Measurements from ENCODE around the gene KLF6.

Gene KLF6

DNA sequence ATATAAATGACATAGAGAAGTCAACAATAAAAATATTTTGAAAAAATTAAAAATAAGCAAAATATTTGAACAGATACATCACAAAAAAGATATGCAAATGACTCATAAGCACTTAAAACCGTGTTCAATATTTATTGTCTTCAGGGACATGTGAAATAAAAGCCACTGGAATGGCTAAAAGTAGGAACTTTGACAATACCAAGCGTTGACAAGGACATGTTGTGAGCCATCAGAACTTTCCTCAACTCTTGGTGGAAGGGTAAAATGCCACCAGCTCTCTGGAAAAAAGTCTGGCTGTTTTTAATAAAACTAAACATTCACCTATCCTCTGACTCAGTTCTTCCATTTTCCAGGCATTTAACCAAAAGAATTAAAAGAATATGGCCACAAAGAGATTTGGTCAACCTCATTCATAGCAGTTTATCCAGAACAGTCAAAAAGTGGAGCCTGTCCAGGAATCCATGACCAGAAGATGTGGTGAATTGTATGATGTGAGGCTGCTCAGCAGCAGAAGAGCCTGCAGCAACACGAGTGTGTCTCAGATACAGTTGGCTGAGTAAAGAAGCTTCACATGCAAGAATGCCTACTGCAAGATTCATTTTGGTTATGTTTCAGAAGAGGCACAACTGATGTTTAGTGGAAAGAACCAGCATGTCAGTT lies 7.1 kb upstream of the KLF6 start:
- Histone ChIP-seq H3K9me3 (ENCODE audit: control insufficient read depth, insufficient read depth, low read length) (0 out of 2 replicates have a peak, but pooled peaks cover 3% of the 10 kb centered on the region), H3F3A (ENCODE audit: control insufficient read depth, insufficient read depth) (no peaks in the 10 kb centered on the region), H3K79me2 (ENCODE audit: control insufficient read depth, low read length) (no peaks in the 10 kb centered on the region), H4K20me1 (ENCODE audit: control insufficient read depth, insufficient read depth, low read depth, low read length) (no peaks in the 10 kb centered on the region), H3K4me2 (ENCODE audit: low read length) (no peak overlapping the region), H3K27ac (ENCODE audit: low read depth, low read length) (no peak overlapping the region), H3K27me3 (ENCODE audit: control insufficient read depth, low read length) (no peaks in the 10 kb centered on the region), H3K36me3 (ENCODE audit: control insufficient read depth, low read length) (no peaks in the 10 kb centered on the region), H3K4me1 (ENCODE audit: control insufficient read depth, low read length) (no peaks in the 10 kb centered on the region), H3K4me3 (ENCODE audit: low read length) (no peak overlapping the region), H3K9me2 (replicated peaks; ENCODE audit: control insufficient read depth, low read length) (no peaks in the 10 kb centered on the region)
- TF ChIP-seq EZH2phosphoT487 (IDR thresholded peaks at IDR 0.05; ENCODE audit: borderline replicate concordance, low read length), result no peak
- TF ChIP-seq, protein P1, sequence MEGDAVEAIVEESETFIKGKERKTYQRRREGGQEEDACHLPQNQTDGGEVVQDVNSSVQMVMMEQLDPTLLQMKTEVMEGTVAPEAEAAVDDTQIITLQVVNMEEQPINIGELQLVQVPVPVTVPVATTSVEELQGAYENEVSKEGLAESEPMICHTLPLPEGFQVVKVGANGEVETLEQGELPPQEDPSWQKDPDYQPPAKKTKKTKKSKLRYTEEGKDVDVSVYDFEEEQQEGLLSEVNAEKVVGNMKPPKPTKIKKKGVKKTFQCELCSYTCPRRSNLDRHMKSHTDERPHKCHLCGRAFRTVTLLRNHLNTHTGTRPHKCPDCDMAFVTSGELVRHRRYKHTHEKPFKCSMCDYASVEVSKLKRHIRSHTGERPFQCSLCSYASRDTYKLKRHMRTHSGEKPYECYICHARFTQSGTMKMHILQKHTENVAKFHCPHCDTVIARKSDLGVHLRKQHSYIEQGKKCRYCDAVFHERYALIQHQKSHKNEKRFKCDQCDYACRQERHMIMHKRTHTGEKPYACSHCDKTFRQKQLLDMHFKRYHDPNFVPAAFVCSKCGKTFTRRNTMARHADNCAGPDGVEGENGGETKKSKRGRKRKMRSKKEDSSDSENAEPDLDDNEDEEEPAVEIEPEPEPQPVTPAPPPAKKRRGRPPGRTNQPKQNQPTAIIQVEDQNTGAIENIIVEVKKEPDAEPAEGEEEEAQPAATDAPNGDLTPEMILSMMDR (IDR thresholded peaks at IDR 0.05; ENCODE audit: low read depth, low read length, poor library complexity, severe bottlenecking), result no peak

DNA sequence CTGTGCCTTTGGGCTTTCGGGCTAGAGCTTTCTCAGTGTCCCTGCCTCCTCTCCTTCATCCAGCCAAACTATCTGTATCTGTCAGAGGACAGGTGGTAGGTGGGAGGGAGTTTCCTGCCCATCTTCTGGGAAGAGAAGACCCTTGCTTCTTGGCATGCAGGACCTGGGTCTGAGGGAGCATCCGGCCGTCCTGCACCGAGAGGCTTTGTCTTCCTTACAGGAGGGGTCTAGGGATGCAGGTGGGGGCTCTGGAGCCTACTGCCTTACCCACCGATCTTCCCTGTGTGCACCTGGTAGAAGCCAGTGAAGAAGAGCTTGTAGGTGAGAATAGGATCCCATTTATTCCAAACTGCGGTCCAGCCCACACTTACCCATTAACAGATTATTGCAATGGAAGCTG lies 5.8 kb upstream of the KLF6 start:
- peaks cover 6% of the 10 kb centered on the region for H3K4me1 ChIP-seq (ENCODE audit: control insufficient read depth, low read length)
- H3K27ac ChIP-seq (ENCODE audit: low read depth, low read length), result no peak overlapping the region
- no peaks in the 10 kb centered on the region for H3K9me2 ChIP-seq (replicated peaks; ENCODE audit: control insufficient read depth, low read length)
- H3K4me3 ChIP-seq (ENCODE audit: low read length), result no peak overlapping the region
- no peaks in the 10 kb centered on the region for H4K20me1 ChIP-seq (ENCODE audit: control insufficient read depth, insufficient read depth, low read depth, low read length)
- no peaks in the 10 kb centered on the region for H3K9me3 ChIP-seq (ENCODE audit: control insufficient read depth, insufficient read depth, low read length)
- no peaks in the 10 kb centered on the region for H3K27me3 ChIP-seq (ENCODE audit: control insufficient read depth, low read length)
- no peaks in the 10 kb centered on the region for H3K79me2 ChIP-seq (ENCODE audit: control insufficient read depth, low read length)
- no peak overlapping the region for H3K4me2 ChIP-seq (ENCODE audit: low read length)
- TF ChIP-seq, protein P1 (IDR thresholded peaks at IDR 0.05; ENCODE audit: low read depth, low read length, poor library complexity, severe bottlenecking), result no peak
- TF ChIP-seq EZH2phosphoT487 (IDR thresholded peaks at IDR 0.05; ENCODE audit: borderline replicate concordance, low read length), result no peak
- H3K36me3 ChIP-seq (ENCODE audit: control insufficient read depth, low read length), result no peaks in the 10 kb centered on the region
- no peaks in the 10 kb centered on the region for H3F3A ChIP-seq (ENCODE audit: control insufficient read depth, insufficient read depth)

DNA sequence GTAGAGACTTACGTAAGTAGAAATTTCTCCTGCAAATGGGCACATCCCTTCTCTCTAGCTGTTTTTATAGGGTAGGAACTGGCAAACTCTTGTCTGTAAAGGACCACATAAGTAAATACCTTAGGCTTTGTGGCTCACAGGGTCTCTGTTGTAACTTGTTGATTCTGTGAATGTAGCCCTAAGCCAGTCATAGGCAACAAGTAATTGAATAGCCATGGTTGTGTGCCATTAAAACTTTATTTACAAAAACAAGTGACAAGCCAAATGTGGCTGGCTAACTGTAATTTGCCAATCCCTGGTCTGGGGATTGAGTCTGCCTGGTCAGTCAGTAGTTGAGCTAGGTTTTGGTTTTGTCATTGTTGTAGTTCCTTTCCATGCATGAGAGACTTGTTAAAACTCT lies 5.3 kb upstream of the KLF6 start:
- H3K27me3 ChIP-seq (ENCODE audit: control insufficient read depth, low read length), result no peaks in the 10 kb centered on the region
- no peaks in the 10 kb centered on the region for H3K79me2 ChIP-seq (ENCODE audit: control insufficient read depth, low read length)
- peaks cover 7% of the 10 kb centered on the region for H3K4me1 ChIP-seq (ENCODE audit: control insufficient read depth, low read length)
- no peak for TF ChIP-seq EZH2phosphoT487 (IDR thresholded peaks at IDR 0.05; ENCODE audit: borderline replicate concordance, low read length)
- TF ChIP-seq, protein P1 (IDR thresholded peaks at IDR 0.05; ENCODE audit: low read depth, low read length, poor library complexity, severe bottlenecking), result no peak
- no peaks in the 10 kb centered on the region for H3K9me3 ChIP-seq (ENCODE audit: control insufficient read depth, insufficient read depth, low read length)
- H4K20me1 ChIP-seq (ENCODE audit: control insufficient read depth, insufficient read depth, low read depth, low read length), result no peaks in the 10 kb centered on the region
- H3K36me3 ChIP-seq (ENCODE audit: control insufficient read depth, low read length), result no peaks in the 10 kb centered on the region
- H3K4me3 ChIP-seq (ENCODE audit: low read length), result no peak overlapping the region
- H3K27ac ChIP-seq (ENCODE audit: low read depth, low read length), result no peak overlapping the region
- H3K4me2 ChIP-seq (ENCODE audit: low read length), result no peak overlapping the region
- H3K9me2 ChIP-seq (replicated peaks; ENCODE audit: control insufficient read depth, low read length), result no peaks in the 10 kb centered on the region
- H3F3A ChIP-seq (ENCODE audit: control insufficient read depth, insufficient read depth), result no peaks in the 10 kb centered on the region

Data from DOHH2 (cell line).